Activated naive CD4-positive, alpha-beta T cell treated with anti-CD3 and anti-CD28 coated beads for 36 hours (primary cell): Measurements from ENCODE around the gene TEX14. TPM values are rescaled to one million over a fixed set of nuclear protein-coding genes. Genes with fewer than 3 reads are reported as not detected.

ENCODE experiments used
- CTCF ChIA-PET: fragments of 350-600 bp; sonication (Branson Sonifier 250); formaldehyde crosslinking; loops from one replicate; lab custom pipeline; 2021; ENCODE audit warnings: antibody characterized with exemption; lab: Charles Lee
- DNase-seq: peaks from one replicate; pipeline ENCODE4 v3.0.0-alpha.2; 2020
- H3K27ac Mint-ChIP-seq: one replicate; pipeline ENCODE4 v1.8.0; 2021; ENCODE audit warnings: mild to moderate bottlenecking, mixed read lengths
- H3K27me3 Mint-ChIP-seq: one replicate; pipeline ENCODE4 v1.8.0; 2021; ENCODE audit warnings: low read depth, mixed read lengths
- H3K36me3 Mint-ChIP-seq: one replicate; pipeline ENCODE4 v1.8.0; 2021; ENCODE audit warnings: low read depth, mixed read lengths
- H3K4me1 Mint-ChIP-seq: one replicate; pipeline ENCODE4 v1.8.0; 2021; ENCODE audit warnings: low read depth, mixed read lengths
- H3K4me3 Mint-ChIP-seq: one replicate; pipeline ENCODE4 v1.8.0; 2021; ENCODE audit warnings: mild to moderate bottlenecking, moderate library complexity, mixed read lengths
- H3K9me3 Mint-ChIP-seq: one replicate; pipeline ENCODE4 v1.8.0; 2021; ENCODE audit warnings: mixed read lengths
- intact Hi-C: fragments of 100-400 bp; cut with micrococcal nuclease; formaldehyde crosslinking; loops from one replicate; pipeline ENCODE4 v1.15.1; 2023
- total RNA-seq, 2 experiments: library from RNA; stranded (reverse); gene quantifications; one replicate each; pipeline ENCODE4 v1.2.3, GENCODE V29; 2021

Gene TEX14, protein sequence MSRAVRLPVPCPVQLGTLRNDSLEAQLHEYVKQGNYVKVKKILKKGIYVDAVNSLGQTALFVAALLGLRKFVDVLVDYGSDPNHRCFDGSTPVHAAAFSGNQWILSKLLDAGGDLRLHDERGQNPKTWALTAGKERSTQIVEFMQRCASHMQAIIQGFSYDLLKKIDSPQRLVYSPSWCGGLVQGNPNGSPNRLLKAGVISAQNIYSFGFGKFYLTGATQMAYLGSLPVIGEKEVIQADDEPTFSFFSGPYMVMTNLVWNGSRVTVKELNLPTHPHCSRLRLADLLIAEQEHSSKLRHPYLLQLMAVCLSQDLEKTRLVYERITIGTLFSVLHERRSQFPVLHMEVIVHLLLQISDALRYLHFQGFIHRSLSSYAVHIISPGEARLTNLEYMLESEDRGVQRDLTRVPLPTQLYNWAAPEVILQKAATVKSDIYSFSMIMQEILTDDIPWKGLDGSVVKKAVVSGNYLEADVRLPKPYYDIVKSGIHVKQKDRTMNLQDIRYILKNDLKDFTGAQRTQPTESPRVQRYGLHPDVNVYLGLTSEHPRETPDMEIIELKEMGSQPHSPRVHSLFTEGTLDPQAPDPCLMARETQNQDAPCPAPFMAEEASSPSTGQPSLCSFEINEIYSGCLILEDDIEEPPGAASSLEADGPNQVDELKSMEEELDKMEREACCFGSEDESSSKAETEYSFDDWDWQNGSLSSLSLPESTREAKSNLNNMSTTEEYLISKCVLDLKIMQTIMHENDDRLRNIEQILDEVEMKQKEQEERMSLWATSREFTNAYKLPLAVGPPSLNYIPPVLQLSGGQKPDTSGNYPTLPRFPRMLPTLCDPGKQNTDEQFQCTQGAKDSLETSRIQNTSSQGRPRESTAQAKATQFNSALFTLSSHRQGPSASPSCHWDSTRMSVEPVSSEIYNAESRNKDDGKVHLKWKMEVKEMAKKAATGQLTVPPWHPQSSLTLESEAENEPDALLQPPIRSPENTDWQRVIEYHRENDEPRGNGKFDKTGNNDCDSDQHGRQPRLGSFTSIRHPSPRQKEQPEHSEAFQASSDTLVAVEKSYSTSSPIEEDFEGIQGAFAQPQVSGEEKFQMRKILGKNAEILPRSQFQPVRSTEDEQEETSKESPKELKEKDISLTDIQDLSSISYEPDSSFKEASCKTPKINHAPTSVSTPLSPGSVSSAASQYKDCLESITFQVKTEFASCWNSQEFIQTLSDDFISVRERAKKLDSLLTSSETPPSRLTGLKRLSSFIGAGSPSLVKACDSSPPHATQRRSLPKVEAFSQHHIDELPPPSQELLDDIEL (N-terminal part only)
- under 1 TPM; 0.20 to 0.24 TPM for total RNA-seq

DNA sequence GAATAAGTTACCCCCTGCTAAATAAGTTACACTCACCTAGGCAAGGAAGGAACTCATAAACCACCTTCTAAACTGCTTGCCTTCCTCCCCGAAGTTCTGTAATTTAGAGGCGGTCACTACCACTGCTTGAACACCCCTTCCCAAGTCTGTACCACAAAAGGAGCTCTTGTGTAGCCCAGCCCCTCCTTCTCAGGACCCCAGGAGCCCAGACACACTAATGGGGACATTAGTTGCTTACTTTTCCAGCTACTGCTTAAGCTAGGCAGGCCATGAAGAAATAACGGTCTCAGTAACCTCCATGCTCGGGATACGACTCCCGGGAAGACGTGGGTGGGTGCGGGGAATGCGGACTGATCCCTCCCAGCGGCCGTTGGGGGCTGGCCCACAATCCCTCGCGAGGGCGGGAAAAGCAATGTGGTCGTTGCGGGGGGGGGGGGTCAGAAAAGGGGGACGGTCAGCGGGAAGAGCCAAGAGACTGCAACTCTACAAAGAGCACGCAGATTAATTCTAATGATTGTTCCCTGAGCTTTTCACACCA, at the start of gene TEX14:
TSS of gene TEX14 (minus strand) at position 345 of the 538 bp plus-strand sequence. CDS start 40,044 bp downstream, outside the sequence.
- Mint-ChIP-seq H3K27ac (peak within 1 kb of the TSS; percentile 93), H3K9me3 (no peaks in the 10 kb centered on the region), H3K36me3 (peaks cover 21% of the 10 kb centered on the region), H3K27me3 (no peaks in the 10 kb centered on the region), H3K4me3 (peak within 1 kb of the TSS; percentile 91), H3K4me1 (peaks cover 31% of the 10 kb centered on the region)
- DNase-seq = no peak
- CTCF ChIA-PET = interaction anchor here (0.8 to 1.0 kb wide), 3 partner anchors 32 to 178 kb away, joined by 3 read pairs; no protein-coding TSS in a partner anchor
- intact Hi-C loops = loop anchor here (1.0 to 5.0 kb wide), 6 partner anchors 11 to 416 kb away; partner anchors contain the start of gene TRIM37

DNA sequence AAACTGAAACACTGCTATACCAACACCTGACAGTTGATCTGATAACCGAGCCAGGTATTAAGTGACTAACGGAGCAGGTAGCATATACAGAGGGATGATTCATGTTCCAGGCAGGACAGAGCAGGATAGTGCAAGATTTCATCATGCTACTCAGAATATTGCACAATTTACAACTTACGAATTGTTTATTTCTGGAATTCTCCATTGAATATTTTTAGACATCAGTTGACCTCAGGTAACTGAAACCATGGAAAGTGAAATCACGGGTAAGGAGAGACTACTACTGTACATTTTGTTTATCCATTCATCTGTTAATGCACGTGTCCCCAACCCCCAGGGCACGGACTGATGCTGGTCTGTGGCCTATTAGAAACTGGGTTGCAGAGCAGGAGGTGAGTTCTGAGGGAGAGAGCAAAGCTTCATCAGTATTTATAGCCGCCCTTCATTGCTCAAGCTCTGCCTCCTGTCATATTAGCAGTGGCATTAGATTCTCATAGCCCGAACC, 49.3 kb upstream of the TEX14 start:
- DNase-seq = no peak
- H3K36me3 Mint-ChIP-seq = no peaks in the 10 kb centered on the region
- H3K27me3 Mint-ChIP-seq = no peaks in the 10 kb centered on the region
- H3K27ac Mint-ChIP-seq = no peak overlapping the region
- no peaks in the 10 kb centered on the region for H3K9me3 Mint-ChIP-seq
- no peaks in the 10 kb centered on the region for H3K4me1 Mint-ChIP-seq
- no peak overlapping the region for H3K4me3 Mint-ChIP-seq
- intact Hi-C loops = no loop called here
- CTCF ChIA-PET = no interaction called here

DNA sequence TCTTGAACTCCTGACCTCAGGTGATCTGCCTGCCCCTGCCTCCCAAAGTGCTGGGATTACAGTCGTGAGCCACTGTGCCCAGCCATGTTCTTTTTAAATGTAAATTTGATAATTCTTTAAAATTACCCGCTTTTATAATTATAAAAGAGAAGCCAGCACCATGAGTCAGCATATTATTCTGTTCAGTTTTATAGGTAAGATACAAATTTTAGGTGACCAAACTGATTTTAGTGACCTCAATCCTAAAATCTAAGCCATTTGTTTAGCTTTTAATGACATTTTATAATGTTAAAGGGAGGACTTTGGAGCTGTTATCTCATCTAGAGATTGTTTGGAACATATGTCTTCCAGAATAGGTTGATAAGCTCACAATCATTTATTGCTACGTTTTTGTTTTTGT, 43.0 kb upstream of the TEX14 start:
- intact Hi-C loops = no loop called here
- no peaks in the 10 kb centered on the region for H3K4me1 Mint-ChIP-seq
- CTCF ChIA-PET = no interaction called here
- H3K9me3 Mint-ChIP-seq = no peaks in the 10 kb centered on the region
- no peak overlapping the region for H3K4me3 Mint-ChIP-seq
- H3K27ac Mint-ChIP-seq = no peak overlapping the region
- no peak for DNase-seq
- H3K27me3 Mint-ChIP-seq = no peaks in the 10 kb centered on the region
- H3K36me3 Mint-ChIP-seq = peaks cover 5% of the 10 kb centered on the region

DNA sequence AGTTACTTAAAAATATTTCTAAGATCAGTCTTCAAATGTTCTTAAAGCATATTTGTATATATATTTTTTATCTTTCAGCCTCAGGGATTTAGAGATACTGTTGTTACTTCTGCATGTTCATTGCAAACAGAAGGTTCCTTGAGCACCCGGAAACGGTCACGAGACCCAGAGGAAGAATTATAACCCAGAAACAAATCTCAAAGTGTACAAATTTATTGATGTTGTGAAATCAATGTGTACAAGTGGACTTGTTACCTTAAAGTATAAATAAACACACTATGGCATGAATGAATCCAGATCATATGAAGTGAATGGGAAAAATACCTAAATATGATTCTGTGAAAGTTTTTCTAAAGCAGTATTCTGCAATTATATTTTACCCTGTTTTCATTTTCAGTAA, 42.2 kb upstream of the TEX14 start:
- Mint-ChIP-seq H3K9me3 (no peaks in the 10 kb centered on the region), H3K4me3 (no peak overlapping the region), H3K36me3 (peaks cover 5% of the 10 kb centered on the region), H3K4me1 (no peaks in the 10 kb centered on the region), H3K27ac (no peak overlapping the region), H3K27me3 (no peaks in the 10 kb centered on the region)
- intact Hi-C loops = no loop called here
- no peak for DNase-seq
- CTCF ChIA-PET = no interaction called here

DNA sequence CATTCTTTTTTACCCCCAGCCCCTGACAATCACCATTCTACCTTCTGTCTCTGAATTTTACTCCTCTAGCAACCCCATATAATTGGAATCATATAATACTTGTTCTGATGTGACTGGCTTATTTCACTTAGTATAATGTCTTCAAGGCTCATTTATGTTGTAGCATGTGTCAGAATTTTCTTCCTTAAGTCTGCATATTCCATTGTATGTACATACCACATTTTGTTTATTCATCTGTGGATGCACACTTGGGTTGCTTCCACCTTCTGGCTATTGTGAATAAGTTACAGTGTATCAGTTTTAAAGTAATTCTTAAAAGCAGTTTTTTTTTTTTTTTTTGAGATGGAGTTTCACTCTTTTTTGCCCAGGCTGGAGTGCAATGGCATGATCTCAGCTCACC, 39.1 kb upstream of the TEX14 start:
- Mint-ChIP-seq H3K36me3 (peaks cover 8% of the 10 kb centered on the region), H3K9me3 (no peaks in the 10 kb centered on the region), H3K27ac (peak overlapping the region; percentile 10), H3K4me1 (no peaks in the 10 kb centered on the region), H3K4me3 (no peak overlapping the region), H3K27me3 (no peaks in the 10 kb centered on the region)
- no peak for DNase-seq
- CTCF ChIA-PET = no interaction called here
- intact Hi-C loops = no loop called here

DNA sequence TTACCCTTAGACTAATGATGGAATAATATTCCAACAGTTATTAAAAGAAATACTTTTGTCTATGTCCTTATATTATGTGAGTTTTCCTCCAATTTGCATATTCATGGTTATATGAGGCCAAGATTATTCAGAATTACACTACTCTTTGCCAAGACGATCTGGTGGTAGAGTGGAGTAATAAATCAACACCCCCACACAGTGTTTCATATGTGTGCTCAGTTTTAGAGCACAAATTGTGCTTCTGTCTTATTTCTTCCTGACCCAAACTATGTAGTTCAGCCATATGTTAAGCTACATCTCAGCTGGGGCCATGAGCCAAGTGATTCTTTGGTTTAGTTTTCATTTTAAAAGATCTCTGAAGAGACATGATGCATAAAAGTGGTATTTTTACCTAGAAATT, 37.0 kb upstream of the TEX14 start:
- Mint-ChIP-seq H3K4me3 (no peak overlapping the region), H3K4me1 (no peaks in the 10 kb centered on the region), H3K27ac (no peak overlapping the region), H3K36me3 (peaks cover 10% of the 10 kb centered on the region), H3K27me3 (no peaks in the 10 kb centered on the region), H3K9me3 (no peaks in the 10 kb centered on the region)
- intact Hi-C loops = no loop called here
- no peak for DNase-seq
- CTCF ChIA-PET = interaction anchor here (1.0 kb wide), 1 partner anchor 13 kb away, joined by 9 read pairs; no protein-coding TSS in a partner anchor

DNA sequence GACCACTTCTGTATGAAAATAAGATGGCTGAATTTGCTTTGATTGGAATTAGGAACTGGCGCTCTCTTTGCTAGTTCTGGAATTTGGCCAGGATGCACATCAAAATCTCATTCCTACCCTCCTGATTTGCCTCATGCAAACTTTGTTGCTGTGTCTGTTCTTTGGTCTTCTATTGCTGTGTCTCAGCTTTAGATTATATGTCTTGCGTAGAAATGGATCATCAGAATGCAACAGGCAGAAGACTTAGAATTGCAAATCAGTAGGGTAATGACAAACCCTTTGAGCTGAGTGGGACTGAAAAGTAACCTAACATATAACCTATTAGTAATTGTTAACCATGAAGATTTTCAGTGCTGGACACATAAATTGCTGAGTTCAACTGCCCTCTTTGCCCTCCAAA, 30.9 kb upstream of the TEX14 start:
- H3K27me3 Mint-ChIP-seq = no peaks in the 10 kb centered on the region
- no peaks in the 10 kb centered on the region for H3K4me1 Mint-ChIP-seq
- H3K36me3 Mint-ChIP-seq = peaks cover 16% of the 10 kb centered on the region
- H3K27ac Mint-ChIP-seq = no peak overlapping the region
- no peak overlapping the region for H3K4me3 Mint-ChIP-seq
- CTCF ChIA-PET = interaction anchor here (0.6 kb wide), 1 partner anchor 203 kb away, joined by 3 read pairs; no protein-coding TSS in a partner anchor
- H3K9me3 Mint-ChIP-seq = no peaks in the 10 kb centered on the region
- intact Hi-C loops = no loop called here
- DNase-seq = no peak

DNA sequence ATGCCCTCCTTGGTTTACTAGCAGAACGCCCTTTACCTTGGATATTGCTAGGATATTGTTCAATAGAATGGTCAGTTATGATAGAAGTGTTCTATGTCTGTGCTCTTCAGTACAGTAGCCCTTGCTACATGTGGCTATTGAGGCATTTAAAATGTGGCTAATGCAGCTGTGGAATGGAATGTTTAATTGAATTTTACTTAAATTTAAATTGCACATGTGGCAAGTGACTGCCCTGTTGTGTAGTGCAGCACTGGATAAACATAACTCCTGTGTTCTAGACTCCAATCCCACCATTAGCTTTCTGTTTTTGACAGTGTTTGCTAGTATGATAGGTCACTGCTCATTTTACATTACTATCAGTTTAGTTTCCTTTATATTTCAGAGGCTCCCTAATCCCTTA, 30.4 kb upstream of the TEX14 start:
- CTCF ChIA-PET = interaction anchor here (0.6 kb wide), 1 partner anchor 283 kb away, joined by 3 read pairs; no protein-coding TSS in a partner anchor
- Mint-ChIP-seq H3K36me3 (peaks cover 16% of the 10 kb centered on the region), H3K27me3 (no peaks in the 10 kb centered on the region), H3K27ac (no peak overlapping the region), H3K4me1 (no peaks in the 10 kb centered on the region), H3K9me3 (no peaks in the 10 kb centered on the region), H3K4me3 (no peak overlapping the region)
- intact Hi-C loops = no loop called here
- no peak for DNase-seq

DNA sequence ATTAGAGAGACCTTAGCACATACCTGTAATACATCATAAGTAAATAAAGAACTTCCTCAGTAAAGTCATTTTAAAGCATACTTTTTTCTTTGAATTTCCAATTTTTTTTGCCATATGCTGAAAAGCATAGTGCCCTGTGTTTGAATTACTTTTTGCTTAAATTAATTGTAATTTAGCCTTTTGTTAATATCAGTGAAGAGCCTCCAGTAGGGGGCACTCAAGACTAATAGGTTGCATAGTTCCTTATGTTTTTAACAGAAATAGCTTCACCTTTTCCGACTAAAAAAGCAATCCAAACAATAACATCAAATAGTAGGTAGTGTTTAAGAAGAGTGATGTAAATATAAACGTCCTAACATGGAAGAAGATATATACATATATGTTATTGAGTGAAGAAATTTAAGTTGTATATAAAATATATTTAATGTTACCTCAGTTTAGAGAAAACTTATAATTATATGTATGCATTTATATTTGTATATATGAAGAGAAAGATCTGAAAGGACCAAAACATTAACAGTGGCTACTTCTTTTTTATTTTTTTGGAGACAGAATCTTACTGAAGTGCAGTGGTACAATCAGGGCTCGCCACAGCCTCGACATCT, 19.2 kb upstream of the TEX14 start:
- Mint-ChIP-seq H3K9me3 (no peaks in the 10 kb centered on the region), H3K4me3 (no peak overlapping the region), H3K27me3 (no peaks in the 10 kb centered on the region), H3K36me3 (peaks cover 24% of the 10 kb centered on the region), H3K27ac (no peak overlapping the region), H3K4me1 (peaks cover 8% of the 10 kb centered on the region)
- CTCF ChIA-PET = interaction anchor here (0.6 to 1.8 kb wide), 12 partner anchors 8 to 358 kb away, joined by 3 to 15 read pairs (median 6); partner anchors contain the start of gene RAD51C
- DNase-seq = peak; percentile 65
- intact Hi-C loops = loop anchor here (1.0 kb wide), 1 partner anchor 294 kb away; no protein-coding TSS in a partner anchor

DNA sequence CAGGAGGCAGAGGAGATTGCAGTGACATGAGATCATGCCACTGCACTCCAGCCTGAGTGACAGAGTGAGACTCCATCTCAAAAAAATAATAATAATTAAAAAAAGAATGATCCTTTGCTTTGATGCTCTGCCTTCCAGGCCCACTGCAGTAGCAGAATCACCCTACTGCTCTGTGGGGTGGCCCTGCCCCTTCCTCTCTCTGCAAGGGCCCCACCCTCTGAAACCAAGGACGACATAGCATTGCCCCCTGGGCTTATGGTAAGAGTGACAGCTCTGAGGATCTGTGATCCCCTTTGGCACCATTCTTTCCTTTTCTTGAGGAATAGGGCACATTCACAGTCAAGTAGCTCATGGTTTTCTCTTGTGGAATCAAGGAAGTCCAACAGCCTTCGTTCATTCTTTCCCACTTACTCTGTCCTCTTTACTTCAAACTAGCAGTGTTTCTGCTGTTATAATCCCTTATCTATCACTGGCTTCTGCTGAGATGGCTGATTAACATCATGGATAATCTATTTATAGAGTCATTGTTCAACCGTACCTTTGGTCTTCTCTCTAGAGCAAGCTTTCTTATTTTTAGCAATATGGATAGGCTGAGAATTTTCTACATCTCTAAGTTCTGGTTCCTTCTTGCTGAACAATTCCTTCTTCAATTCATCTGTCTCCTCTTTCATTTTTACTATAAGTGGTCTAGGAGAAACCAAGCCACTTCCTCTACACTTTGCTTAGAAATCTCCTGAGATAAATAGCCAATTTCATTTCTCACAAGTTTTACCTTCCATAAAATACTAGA, 14.7 kb upstream of the TEX14 start:
- Mint-ChIP-seq H3K36me3 (peaks cover 24% of the 10 kb centered on the region), H3K4me3 (no peak overlapping the region), H3K27ac (no peak overlapping the region), H3K4me1 (peaks cover 28% of the 10 kb centered on the region), H3K9me3 (no peaks in the 10 kb centered on the region), H3K27me3 (no peaks in the 10 kb centered on the region)
- DNase-seq = no peak
- CTCF ChIA-PET = no interaction called here
- intact Hi-C loops = no loop called here
